GM13976 (cell line): ENCODE measurements around the gene KIAA1614.

Experiments used
- DNase-seq: peaks from one replicate; pipeline ENCODE4 v3.0.0; 2012; ENCODE audit warnings: low spot score
- CTCF ChIP-seq: IDR thresholded peaks from 2 replicates; pipeline ENCODE4 v1.5.1; 2012; ENCODE audit warnings: borderline replicate concordance, mild to moderate bottlenecking; ENCODE audit not compliant: insufficient read depth; ENCODE audit errors: extremely low read depth, missing control alignments, control extremely low read depth
- in situ Hi-C: fragments of 300-500 bp; cut with MboI; formaldehyde crosslinking; loops from one replicate; pipeline ENCODE4 v1.12.0; 2022; ENCODE audit warnings: low sequenced_read_pairs, mixed read lengths, inconsistent platforms; ENCODE audit not compliant: unreplicated experiment

KIAA1614 gene

GRCh38 chr1:180981596-180982387 is 69.1 kb downstream of the KIAA1614 start:
- DNase-seq, result peak; percentile 69
- TF ChIP-seq CTCF, result no peak
- in situ Hi-C loops, result no loop called here

- DNase-seq, result no peak
- in situ Hi-C loops, result no loop called here
- TF ChIP-seq CTCF, result no peak
Measured at GRCh38 chr1:180982422-180982821, 69.7 kb downstream of the KIAA1614 start.

GRCh38 chr1:180988253-180988752 is 75.6 kb downstream of the KIAA1614 start:
- in situ Hi-C loops, result no loop called here
- TF ChIP-seq CTCF, result no peak
- DNase-seq, result no peak

- in situ Hi-C loops, result no loop called here
- TF ChIP-seq CTCF, result no peak
- no peak for DNase-seq
Measured at GRCh38 chr1:180994262-180994661, 81.6 kb downstream of the KIAA1614 start.

- TF ChIP-seq CTCF, result no peak
- DNase-seq, result no peak
- in situ Hi-C loops, result no loop called here
Measured at GRCh38 chr1:180997843-180998504, 85.3 kb downstream of the KIAA1614 start.
